MM.1S (cell line): Measurements from ENCODE around the gene PROK1.

Source experiments
- DNase-seq: peaks from one replicate; pipeline ENCODE4 v3.0.0-alpha.2; 2015
- H2AFZ ChIP-seq: fragments of 300-600 bp; sonication (generic); 2 replicates; pipeline ENCODE4 v1.6.0; 2016; ENCODE audit warnings: antibody characterized with exemption, low read length
- H3F3A ChIP-seq: fragments of 300-600 bp; sonication (generic); 2 replicates; pipeline ENCODE4 v1.6.1; 2016; ENCODE audit warnings: mild to moderate bottlenecking, antibody characterized with exemption, low read length, moderate library complexity, mixed read lengths; ENCODE audit not compliant: insufficient read depth
- H3K27ac ChIP-seq: fragments of 300-600 bp; sonication (generic); 2 replicates; pipeline ENCODE4 v1.5.1; 2016; ENCODE audit warnings: mild to moderate bottlenecking, low read length
- H3K27me3 ChIP-seq: fragments of 300-600 bp; sonication (generic); replicated peaks from 2 replicates; pipeline ENCODE4 v1.6.0; 2016; ENCODE audit warnings: low read length; ENCODE audit not compliant: insufficient read depth
- H3K36me3 ChIP-seq: fragments of 300-600 bp; sonication (generic); replicated peaks from 2 replicates; pipeline ENCODE4 v1.6.1; 2016; ENCODE audit warnings: mild to moderate bottlenecking, low read length, mixed read lengths; ENCODE audit not compliant: insufficient read depth
- H3K4me1 ChIP-seq: fragments of 300-600 bp; sonication (generic); 2 replicates; pipeline ENCODE4 v1.6.1; 2016; ENCODE audit warnings: low read length, mixed read lengths
- H3K4me2 ChIP-seq: fragments of 300-600 bp; sonication (generic); 2 replicates; pipeline ENCODE4 v1.6.0; 2016; ENCODE audit warnings: low read depth, low read length
- H3K4me3 ChIP-seq: fragments of 300-600 bp; sonication (generic); 2 replicates; pipeline ENCODE4 v1.5.1; 2016; ENCODE audit warnings: low read length, mixed read lengths
- H3K79me2 ChIP-seq: fragments of 300-600 bp; sonication (generic); 2 replicates; pipeline ENCODE4 v1.6.1; 2016; ENCODE audit warnings: mixed run types, low read length, mixed read lengths
- H3K9ac ChIP-seq: fragments of 300-600 bp; sonication (generic); 2 replicates; pipeline ENCODE4 v1.6.1; 2016; ENCODE audit warnings: low read length, mixed read lengths
- H3K9me2 ChIP-seq: fragments of 300-600 bp; sonication (generic); replicated peaks from 2 replicates; pipeline ENCODE4 v1.6.1; 2016; ENCODE audit warnings: mild to moderate bottlenecking, low read length, mixed read lengths; ENCODE audit not compliant: insufficient read depth
- H3K9me3 ChIP-seq: fragments of 300-600 bp; sonication (generic); replicated peaks from 2 replicates; pipeline ENCODE4 v1.6.1; 2016; ENCODE audit warnings: mild to moderate bottlenecking, low read length, mixed read lengths; ENCODE audit not compliant: insufficient read depth
- H4K20me1 ChIP-seq: fragments of 300-600 bp; sonication (generic); 2 replicates; pipeline ENCODE4 v1.6.1; 2016; ENCODE audit warnings: mild to moderate bottlenecking, low read length, moderate library complexity, mixed read lengths; ENCODE audit not compliant: insufficient read depth
- CTCF ChIP-seq: fragments of 300-600 bp; sonication (generic); IDR thresholded peaks from 2 replicates; pipeline ENCODE4 v1.5.1; 2016; ENCODE audit warnings: antibody characterized with exemption, low read length, mixed read lengths
- EZH2 ChIP-seq: fragments of 300-600 bp; sonication (generic); optimal IDR thresholded peaks from 2 replicates; pipeline ENCODE3; 2017; ENCODE audit warnings: low read depth, mild to moderate bottlenecking, antibody characterized with exemption, low read length, mixed read lengths
- EZH2phosphoT487 ChIP-seq: fragments of 300-600 bp; sonication (generic); IDR thresholded peaks from 2 replicates; pipeline ENCODE4 v1.6.1; 2018; ENCODE audit warnings: antibody characterized with exemption, low read length

PROK1 gene

GRCh38 chr1:110492573-110492972 is 41.6 kb downstream of the PROK1 start:
- H3K79me2 ChIP-seq, result no peaks in the 10 kb centered on the region
- TF ChIP-seq CTCF (no peak), EZH2phosphoT487 (no peak), EZH2 (no peak)
- H3K4me3 ChIP-seq, result no peak overlapping the region
- H3F3A ChIP-seq, result no peaks in the 10 kb centered on the region
- H3K9me3 ChIP-seq, result no peaks in the 10 kb centered on the region
- H3K36me3 ChIP-seq, result no peaks in the 10 kb centered on the region
- H3K27me3 ChIP-seq, result no peaks in the 10 kb centered on the region
- H2AFZ ChIP-seq, result no peak overlapping the region
- no peak for DNase-seq
- H3K4me2 ChIP-seq, result no peak overlapping the region
- H3K9me2 ChIP-seq, result no peaks in the 10 kb centered on the region
- no peaks in the 10 kb centered on the region for H4K20me1 ChIP-seq
- no peak overlapping the region for H3K9ac ChIP-seq
- H3K4me1 ChIP-seq, result no peaks in the 10 kb centered on the region
- no peak overlapping the region for H3K27ac ChIP-seq

GRCh38 chr1:110493059-110493699 is 42.2 kb downstream of the PROK1 start:
- H3K9me2 ChIP-seq, result no peaks in the 10 kb centered on the region
- no peak overlapping the region for H3K27ac ChIP-seq
- no peaks in the 10 kb centered on the region for H3K9me3 ChIP-seq
- H3K27me3 ChIP-seq, result no peaks in the 10 kb centered on the region
- TF ChIP-seq EZH2phosphoT487 (no peak), CTCF (no peak), EZH2 (no peak)
- H3K9ac ChIP-seq, result no peak overlapping the region
- H3K4me3 ChIP-seq, result no peak overlapping the region
- no peak overlapping the region for H2AFZ ChIP-seq
- H3K4me2 ChIP-seq, result no peak overlapping the region
- no peaks in the 10 kb centered on the region for H3F3A ChIP-seq
- no peaks in the 10 kb centered on the region for H3K4me1 ChIP-seq
- no peaks in the 10 kb centered on the region for H4K20me1 ChIP-seq
- no peaks in the 10 kb centered on the region for H3K79me2 ChIP-seq
- H3K36me3 ChIP-seq, result no peaks in the 10 kb centered on the region
- no peak for DNase-seq

GRCh38 chr1:110494036-110494435 is 43.1 kb downstream of the PROK1 start:
- H3K9me2 ChIP-seq, result no peaks in the 10 kb centered on the region
- no peak overlapping the region for H3K9ac ChIP-seq
- no peak for TF ChIP-seq CTCF
- no peak for TF ChIP-seq EZH2
- TF ChIP-seq EZH2phosphoT487, result no peak
- H3K27ac ChIP-seq, result no peak overlapping the region
- no peaks in the 10 kb centered on the region for H4K20me1 ChIP-seq
- no peaks in the 10 kb centered on the region for H3K9me3 ChIP-seq
- H3K36me3 ChIP-seq, result no peaks in the 10 kb centered on the region
- H2AFZ ChIP-seq, result no peak overlapping the region
- no peaks in the 10 kb centered on the region for H3K27me3 ChIP-seq
- no peaks in the 10 kb centered on the region for H3F3A ChIP-seq
- no peaks in the 10 kb centered on the region for H3K4me1 ChIP-seq
- no peaks in the 10 kb centered on the region for H3K79me2 ChIP-seq
- no peak overlapping the region for H3K4me3 ChIP-seq
- no peak overlapping the region for H3K4me2 ChIP-seq
- no peak for DNase-seq
